ELF-1 (cell line): ENCODE measurements around the gene SPATA32.

Experiments used
- DNase-seq: peaks from one replicate; pipeline ENCODE4 v3.0.0-alpha.2; 2016; ENCODE audit warnings: low read depth, low spot score

SPATA32 gene

DNA sequence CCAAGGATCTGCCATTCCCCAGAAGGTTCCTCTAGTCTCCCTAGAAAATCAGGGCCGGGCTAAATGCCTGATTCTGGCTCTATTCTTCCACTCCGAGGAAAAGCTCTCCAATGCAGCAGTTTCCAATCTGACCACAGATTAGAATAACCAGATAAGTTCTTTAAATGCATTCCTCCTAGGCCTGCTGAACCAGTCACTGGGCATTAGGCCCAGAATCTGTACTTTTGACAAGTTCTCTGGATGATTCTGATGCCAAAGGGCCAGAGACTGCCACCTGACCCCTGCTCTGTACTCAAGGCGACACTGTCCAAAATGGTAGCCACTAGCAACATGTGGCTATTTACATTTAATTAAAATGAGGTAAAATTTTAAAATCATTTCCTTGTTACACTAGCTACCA is 32.6 kb upstream of the SPATA32 start:
- no peak for DNase-seq

DNA sequence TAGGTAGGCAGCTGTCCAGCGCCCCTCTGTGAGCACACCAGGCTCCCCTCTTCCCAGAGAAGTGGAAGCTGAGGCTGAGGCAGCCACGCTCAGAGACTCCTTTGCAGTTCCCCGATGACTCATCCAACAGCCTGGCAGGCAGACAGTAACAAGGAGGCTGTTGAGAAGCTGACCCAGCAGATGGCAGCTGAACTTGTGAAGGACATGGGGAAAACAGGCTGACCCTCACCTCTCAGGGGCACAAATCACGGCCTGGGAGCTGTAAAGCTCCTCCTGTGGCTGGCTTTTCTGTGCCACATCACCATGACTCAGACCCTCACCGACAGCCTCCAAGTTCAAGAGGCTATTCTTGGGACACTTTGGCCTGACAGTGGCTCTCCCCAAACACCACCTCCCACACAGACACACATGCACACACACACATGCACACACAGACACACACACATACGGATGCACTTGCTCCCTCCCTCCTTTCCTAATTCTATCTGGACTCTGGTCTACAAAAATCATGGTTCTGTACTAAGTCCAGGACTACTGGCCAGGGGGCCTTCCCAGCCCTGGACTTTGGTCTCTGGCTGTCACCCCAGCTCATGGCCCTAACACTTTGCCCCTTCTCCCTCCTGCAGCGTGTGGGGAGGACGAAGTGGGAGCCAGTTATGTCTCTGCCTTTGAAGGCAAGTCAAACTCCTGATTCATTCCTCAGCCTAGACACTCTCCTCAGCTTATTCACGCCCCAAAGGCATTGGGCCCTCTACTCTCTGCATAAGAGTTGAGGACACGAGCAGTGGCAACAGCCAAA is 31.7 kb upstream of the SPATA32 start:
- peak; percentile 55 for DNase-seq

DNA sequence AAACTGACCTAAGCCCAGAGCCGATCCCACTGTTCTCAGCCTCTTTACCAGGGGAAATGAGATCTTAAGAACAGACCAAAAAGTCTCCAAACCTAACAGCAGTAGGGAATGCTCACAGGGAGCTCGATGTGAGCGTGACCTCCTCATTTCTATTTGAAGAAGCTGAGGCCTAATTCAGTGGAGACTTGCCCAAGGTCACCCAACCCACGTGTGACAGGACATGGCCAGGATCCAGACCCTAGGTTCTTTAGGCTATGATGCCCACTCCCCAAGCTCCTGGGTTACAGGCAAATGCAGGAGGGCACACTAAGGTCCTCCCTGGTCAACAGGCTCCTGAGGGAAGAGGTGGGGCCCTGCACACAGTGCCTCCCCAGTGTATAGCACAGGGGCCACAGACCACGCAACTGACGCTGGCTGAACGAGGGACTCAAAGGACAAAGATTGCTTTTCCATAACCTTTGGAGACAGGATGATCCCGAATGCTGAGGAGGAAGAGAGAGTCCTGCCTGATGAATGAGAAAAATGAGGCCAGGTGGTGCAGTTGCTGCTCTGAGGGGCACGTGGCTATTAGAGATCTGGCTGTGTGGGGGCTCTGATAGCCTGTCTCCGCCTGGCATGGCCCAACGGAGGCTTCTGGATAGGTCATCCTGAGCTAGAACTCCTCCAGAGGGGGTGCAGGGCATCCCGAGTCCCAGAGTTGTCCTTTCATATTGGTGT is 31.0 kb upstream of the SPATA32 start:
- no peak for DNase-seq

DNA sequence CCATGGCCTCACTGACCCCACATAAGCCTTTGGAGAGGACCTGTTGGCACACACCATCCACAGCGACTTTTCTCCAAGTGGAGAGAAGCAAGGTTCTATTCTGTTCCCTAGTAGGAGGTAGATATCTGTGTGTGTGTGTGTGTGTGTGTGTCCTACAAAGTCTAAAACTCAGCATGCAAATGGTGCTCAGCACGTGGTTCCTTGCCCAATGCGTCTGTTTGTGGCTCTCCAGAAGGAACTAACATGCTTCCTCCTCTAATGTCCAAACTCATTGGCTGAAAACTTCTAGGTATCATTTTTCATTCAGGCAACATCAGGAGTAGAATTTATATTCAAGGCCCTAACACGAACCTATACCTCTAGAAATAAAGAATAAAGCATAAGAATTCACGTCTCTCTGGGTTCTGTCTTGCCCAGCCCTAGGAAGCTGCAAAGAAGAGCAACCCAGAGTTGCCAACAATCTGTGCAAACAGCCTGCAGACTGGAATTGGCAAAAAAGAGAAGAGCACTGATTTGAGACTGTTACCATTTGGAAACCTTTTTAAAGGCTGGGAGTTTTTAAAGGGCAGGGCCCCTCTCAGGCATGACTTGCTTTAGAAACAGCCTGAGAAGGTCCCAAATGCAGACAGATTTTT is 29.4 kb upstream of the SPATA32 start:
- no peak for DNase-seq

DNA sequence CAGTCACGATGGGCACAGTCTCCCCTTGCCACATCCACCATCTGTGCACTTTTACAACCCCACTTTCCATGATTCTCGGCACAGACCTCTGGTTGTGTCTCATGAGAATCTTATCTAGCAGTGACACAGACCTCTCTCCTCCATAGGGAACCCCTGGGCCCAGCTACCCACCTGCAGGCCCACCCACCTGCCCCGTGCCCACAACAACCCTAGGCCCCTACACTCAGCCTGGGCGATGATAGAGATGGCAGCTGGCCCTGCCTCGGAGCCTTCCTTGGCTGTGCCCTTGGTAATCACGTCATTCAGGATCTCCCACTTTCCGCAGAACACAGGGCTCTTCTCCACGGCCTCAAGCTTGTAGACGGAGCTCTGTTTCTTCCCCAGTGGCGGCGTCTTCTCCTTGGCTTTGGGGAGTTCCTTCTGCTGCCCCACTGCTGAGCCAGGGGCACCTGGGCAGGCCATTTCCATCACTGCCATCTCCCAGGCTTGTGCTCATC is 28.4 kb upstream of the SPATA32 start:
- DNase-seq, result no peak

DNA sequence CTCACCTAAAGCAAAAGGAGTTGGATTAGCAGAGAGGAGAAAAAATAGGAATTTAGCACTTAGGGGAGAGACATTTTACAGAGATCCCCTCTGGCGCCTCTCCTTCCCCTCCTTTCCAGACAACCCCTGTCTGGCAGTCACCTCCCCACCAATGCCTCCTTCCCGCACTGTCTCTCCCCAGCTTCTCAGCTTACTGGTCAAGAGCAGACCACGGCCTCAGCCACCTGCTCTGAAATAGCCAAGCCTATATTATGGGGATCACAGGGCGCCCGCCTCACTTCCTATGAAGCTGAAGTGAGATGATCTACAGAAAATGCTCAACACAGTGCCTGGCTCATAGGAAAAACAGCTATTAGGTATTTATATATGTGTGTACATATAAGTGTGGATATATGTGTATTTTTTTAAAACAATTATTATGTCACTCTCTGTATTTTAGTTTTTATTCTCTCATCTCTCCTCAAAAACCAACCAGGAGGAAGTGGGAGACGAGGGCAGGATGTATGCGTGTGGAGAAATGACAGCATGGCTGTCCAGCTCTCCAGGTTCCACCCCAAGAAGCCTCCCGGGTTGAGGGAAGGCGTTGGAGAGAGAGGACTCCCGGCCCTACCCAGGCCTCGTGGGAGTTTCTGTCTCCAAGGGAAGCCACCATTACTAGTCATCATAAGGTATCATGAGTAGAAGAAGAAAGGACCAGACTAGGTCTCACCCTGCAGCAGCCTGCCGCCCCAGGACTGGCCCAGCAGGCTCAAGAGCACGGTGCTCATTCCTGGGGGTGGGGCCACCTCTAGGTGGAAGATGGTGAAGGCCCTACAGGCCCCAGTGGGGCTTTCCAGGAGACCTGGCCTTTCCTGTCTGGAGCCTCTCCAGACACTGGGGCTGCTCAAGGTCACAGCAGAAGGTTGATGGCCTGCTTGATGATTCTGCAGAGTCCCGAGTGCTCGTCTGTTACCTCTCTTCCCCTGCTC is 27.7 kb upstream of the SPATA32 start:
- no peak for DNase-seq

DNA sequence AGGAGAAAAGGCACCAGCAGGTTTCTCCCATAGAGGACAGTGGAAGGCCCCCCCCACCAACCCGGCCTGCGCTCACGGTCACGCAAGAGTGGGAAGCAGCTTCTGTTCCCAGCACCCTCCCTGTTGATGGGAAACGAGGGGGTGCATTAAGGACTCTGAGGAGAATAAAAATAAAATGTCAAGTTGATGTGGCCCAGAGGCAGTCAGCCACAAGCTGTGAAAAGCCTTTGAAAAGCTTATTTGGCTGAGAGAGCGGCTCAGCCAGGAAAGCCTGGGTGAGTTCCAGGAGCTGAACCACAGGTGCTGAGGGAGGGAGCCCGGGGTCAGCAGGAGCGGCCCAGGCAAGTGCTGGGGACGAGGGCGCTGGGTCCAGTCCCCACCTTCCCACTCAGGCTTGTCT is 26.9 kb upstream of the SPATA32 start:
- DNase-seq, result no peak

DNA sequence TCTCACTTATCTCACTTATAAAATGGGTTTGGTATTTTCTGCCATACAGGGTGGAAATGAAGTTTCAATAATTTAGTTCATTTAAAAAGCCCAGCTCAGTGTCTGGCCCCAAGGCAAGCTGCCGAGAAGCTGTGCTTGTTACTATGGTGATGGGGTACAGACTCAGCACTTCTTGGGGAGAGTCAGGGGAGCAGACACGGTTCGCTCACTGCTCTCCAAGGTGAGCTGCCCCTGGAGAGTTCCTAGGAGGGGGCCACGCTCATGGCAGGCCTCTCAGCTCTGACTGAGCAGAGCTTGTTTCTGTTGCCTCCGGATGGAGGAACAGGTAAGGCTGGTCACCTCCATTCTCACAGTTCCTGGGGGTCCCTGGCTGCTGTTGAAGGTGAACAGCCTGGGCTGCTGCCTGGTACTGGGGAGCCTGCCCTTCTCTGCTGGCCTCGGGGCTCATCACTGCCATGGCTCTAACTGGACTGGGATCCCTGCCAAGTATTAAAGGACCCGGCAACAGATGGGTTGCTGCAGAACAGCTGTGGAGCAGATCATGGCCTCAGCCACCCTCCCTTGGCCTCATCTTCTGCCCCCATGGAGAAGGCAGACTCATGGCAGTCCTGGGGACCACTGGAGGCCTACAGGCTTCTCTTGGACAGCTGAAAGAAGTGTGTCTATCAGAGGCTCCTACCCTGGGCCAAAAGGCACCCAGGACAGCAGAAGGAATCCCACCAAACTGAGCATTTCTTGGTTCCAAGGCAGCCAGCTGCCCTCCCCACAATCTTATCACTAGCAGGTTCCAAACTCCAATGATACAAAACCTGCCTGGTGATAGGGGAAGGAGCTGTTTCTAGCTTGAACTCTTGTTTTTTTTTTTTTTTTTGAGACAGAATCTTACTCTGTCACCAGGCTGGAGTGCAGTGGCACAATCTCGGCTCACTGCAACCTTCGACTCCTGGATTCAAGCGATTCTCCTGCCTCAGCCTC is 25.9 kb upstream of the SPATA32 start:
- DNase-seq, result no peak

DNA sequence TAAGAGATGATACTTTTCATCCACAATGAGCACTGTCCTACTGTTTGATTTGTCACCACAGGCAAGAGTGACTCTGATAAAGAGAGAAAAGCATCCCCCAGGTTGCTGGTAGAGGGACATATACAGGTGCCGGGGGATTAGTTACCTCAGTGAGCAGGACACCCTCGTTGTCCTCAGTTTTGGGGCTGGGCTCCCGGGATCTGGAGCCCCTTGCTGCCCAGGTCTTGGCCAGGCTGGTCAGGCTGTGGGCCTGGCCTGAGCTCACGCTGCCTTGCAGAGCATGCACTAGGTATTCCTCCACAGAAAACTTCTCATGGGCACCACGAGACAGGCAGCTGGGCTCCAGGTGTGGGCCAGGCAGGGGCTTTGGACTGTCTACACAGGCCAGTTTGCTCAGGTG is 24.4 kb upstream of the SPATA32 start:
- no peak for DNase-seq

DNA sequence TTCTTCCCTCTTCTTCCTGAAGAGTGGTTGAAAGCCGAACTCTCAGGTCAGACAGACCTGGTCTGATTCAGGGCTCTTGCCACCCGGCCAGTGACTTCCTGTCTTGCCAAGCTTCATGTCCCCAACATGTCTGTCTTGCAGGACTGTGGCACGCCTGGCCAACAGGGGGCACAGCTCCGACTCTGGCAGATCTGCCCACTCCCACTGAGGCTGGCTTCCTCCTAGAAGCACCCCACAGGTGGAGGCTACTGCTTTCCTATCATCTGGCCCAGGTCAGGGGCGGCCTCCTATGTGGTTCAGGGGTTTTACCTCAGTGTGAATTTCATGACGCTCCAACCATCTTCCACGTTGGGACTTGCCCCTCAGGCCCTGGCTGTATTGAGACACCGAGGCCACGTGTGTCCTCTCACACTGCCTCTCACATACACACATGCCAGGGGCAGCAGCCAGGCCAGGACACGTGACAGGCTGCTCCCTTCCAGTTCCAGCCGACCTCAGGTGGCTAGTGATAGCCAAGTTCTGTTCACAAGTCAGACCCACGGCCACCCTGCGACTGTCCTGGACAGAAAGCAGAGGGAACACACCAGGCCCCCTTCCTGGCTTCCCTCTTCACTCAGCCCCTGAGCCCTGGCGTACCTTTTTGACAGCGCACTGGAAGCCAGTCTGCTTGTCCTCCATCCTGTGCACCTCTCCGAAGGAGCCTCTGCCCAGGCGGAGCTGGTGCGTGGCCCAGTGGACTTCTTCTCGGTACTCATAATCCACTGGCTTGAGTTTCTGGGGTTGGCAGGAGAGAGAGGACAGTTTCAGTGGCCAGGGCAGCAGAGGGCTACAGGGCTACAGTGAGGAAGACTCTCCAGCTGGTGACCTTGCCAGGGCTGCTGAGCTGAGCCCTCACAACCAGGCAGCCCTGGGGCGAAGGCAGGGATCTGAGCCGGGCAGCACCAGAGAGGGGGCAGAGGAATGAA is 22.6 kb upstream of the SPATA32 start:
- no peak for DNase-seq

DNA sequence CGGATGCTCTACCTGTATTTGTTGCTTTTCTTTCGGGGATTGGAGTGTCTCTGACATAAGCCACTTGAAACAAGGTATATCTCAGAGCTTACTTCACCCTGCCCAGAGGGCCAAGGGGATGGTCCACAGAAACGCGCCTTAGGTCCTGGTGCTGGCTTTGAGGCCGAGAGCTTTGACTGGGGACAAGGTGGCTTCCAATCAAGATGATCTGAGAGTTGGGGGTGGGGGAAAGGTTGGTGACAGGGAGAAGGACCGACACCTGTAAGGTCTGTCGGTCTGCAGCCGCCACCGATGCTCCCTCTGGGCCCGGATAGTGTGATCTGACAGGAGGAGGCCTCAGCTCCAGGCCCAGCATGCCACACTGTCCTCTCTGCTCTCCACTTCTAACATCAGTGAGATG is 21.8 kb upstream of the SPATA32 start:
- DNase-seq, result no peak

DNA sequence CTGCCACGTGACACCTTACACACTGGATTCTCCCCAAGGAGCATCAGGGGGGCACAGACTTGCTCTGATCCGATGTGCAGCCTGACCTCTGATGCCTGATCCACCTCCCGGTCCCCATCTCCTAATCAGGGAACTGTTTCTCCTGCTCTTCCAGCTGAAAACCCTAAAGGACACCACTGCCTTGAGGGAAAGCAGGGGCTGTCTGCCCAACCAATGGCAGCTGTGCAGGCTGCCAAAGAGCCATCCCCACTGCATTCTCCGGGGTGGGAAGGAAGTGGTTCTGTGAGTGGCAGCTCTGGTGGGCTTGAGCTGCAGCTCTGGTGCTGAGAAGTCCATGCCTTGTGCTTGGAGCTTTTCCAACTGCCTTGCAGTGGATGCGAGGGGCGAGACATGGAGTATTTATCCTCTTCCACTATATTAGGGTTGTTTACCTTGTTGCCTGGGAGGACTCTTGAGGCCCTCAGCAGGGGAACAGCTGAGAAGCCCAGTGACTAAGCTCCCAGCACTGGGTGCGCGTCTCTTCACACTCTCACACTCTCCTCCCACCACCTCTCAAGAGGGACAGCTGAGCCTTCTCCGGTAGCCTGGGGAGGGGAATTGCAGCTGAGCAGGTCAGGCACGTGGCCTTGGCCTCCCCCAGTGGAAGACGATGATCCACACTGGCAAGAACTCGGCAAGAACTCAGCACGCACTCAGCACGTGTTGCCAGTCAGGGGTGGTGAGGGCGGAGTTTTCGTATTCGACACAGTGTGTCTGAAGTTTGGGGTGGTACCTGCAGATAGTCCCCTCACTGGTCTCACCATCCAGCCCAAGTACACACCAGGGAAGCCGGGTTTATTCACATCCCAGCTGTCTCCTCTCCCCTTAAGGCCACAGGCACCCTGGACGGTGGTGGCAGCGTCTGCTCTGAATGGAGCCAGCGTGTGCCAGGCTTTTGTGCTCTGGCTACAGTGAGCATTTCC is 21.1 kb upstream of the SPATA32 start:
- no peak for DNase-seq

DNA sequence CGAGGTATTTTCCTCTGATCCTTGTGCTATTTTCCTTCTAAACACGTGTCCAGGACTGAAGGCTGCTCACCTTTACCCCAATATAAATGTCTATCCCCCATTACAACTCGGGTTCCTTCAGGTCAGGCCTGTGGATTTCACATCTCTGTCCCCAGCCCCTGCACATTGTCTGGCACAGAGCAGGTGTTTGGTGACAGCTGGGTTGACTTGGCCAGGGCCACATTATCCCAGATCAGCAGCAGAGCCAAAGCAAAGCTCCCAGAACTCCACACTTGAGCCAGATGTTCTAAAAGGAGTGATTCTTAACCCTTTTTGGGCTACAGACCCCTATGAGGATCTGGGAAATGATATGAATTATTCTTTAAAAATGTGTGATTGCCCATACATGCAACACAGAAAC is 18.0 kb upstream of the SPATA32 start:
- DNase-seq, result no peak

DNA sequence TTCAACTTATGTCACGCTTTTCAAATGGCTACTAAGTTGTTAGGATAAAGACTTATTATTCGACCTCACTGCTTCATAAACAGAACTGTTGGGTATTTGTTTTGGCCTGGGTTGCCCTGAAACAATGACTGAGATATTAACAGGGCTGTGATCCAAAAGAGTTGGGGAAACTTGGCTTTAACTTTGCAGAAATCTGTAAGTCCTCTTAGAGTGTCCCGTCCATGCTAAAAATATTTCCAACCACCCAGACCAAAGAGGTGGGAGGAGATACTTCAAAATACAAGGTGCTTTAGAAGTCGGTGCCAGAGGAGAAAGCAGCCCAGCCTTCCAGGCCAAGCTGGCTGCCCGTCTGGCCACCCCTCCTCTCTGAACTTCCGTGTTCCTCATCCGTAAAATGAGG is 16.1 kb upstream of the SPATA32 start:
- DNase-seq, result no peak

DNA sequence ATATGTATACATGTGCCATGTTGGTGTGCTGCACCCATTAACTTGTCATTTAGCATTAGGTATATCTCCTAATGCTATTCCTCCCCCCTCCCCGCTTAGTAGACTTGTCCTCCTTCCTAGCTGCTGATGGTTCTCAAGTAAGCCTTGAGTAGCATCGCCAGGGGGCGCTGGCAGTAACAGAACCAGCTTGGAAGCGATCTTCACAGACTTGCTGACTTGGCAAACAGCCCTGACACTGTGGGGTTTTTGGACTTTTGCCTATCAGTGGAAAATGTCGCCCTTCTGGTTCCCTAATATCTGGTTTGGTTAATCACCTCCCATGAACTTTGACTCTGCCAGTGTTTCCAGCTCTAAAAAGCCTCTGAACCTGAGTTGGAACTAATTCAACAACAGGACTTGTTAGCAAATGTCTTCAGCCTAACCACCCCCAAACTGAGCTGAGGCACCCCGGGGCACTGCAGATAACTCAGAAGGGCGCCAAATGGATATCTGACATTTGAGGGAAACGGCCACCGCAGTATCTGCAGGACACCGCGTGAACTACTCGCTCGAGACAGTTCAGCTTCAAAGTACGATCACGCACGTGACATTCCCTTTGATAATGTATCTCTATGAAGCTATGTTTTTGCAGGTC is 15.4 kb upstream of the SPATA32 start:
- peak; percentile 91 for DNase-seq

DNA sequence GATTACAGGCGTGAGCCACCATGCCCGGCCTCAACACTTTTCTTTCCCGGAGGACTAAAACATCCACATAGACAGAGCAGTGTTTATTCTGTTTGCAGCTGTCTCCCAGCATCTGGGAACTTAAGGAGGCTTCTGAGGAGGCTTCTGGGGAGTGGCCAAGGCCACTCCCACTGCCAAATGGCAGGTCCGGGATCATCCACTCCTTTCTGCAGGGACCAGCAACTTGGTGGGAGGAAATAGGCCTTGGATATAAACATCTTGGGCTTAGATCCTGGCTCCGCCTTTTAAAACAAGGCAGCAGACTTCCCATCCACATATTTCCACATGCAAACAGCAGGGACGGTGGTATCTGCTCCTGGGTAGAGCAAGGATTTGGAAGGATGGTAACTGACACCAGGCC is 14.1 kb upstream of the SPATA32 start:
- DNase-seq, result no peak

DNA sequence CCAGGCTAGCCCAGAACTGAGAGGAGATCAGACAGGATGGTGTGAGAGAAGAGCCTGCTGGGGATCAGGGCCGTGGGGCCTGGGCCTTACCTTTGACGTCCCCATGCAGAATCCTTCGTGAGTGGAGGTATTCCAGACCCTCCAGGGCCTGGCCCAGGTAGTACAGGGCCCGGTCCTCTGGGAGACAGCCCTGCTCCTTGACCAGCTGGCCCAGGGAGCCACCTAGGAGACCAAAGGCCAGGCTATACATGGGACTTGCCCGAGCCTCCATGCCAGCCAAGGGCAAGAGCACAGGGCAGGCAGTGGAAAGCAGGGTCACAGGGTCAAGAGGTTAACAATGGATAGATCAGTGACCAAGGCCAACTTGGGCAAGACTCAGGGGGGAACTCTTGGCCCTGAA is 12.1 kb upstream of the SPATA32 start:
- DNase-seq, result no peak
